GM20431 (cell line): Measurements from ENCODE around the gene PHF12.

Experiments used
- in situ Hi-C: fragments of 300-500 bp; cut with MseI, MboI; formaldehyde crosslinking; loops from one replicate; pipeline ENCODE4 v1.15.0; 2020; ENCODE audit warnings: low sequenced_read_pairs; ENCODE audit not compliant: unreplicated experiment

PHF12 gene

GRCh38 chr17:28951428-28951990 is at the start of gene PHF12:
TSS of gene PHF12 (minus strand) at chr17:28951518. CDS start at chr17:28950960, 558 bp downstream.
- in situ Hi-C loops = no loop called here

GRCh38 chr17:29000973-29001372 is 49.7 kb upstream of the PHF12 start:
- in situ Hi-C loops = no loop called here

GRCh38 chr17:28999206-28999605 is 47.9 kb upstream of the PHF12 start:
- in situ Hi-C loops = no loop called here

- in situ Hi-C loops = no loop called here
These were observed 46.5 kb upstream of the PHF12 start for GRCh38 chr17:28997806-28998205.

- in situ Hi-C loops = no loop called here
These were observed 45.3 kb upstream of the PHF12 start for GRCh38 chr17:28996554-28997096.

- in situ Hi-C loops = no loop called here
These were observed 42.5 kb upstream of the PHF12 start for GRCh38 chr17:28993645-28994426.

- in situ Hi-C loops = no loop called here
These were observed 41.6 kb upstream of the PHF12 start for GRCh38 chr17:28992625-28993600.

GRCh38 chr17:28992185-28992584 is 40.9 kb upstream of the PHF12 start:
- in situ Hi-C loops = no loop called here

GRCh38 chr17:28991779-28992178 is 40.5 kb upstream of the PHF12 start:
- in situ Hi-C loops = no loop called here

GRCh38 chr17:28989028-28989427 is 37.7 kb upstream of the PHF12 start:
- in situ Hi-C loops = no loop called here

GRCh38 chr17:28988475-28988874 is 37.2 kb upstream of the PHF12 start:
- in situ Hi-C loops = no loop called here

- in situ Hi-C loops = no loop called here
These were observed 35.7 kb upstream of the PHF12 start for GRCh38 chr17:28986714-28987655.

GRCh38 chr17:28985950-28986713 is 34.8 kb upstream of the PHF12 start:
- in situ Hi-C loops = no loop called here

GRCh38 chr17:28983286-28984230 is 32.2 kb upstream of the PHF12 start:
- in situ Hi-C loops = no loop called here

- in situ Hi-C loops = no loop called here
These were observed 30.9 kb upstream of the PHF12 start for GRCh38 chr17:28982131-28982793.

GRCh38 chr17:28978356-28978964 is 27.1 kb upstream of the PHF12 start:
- in situ Hi-C loops = loop anchor here (10.0 kb wide), 2 partner anchors 76 to 126 kb away; no protein-coding TSS in a partner anchor
